Trophoblast cell (in vitro differentiated cells and primary cell): Measurements from ENCODE around the gene ARHGAP26.

Source experiments
- DNase-seq, 2 donors: peaks; one replicate each; pipeline ENCODE4 v3.0.0-alpha.2; 2016
- H2AFZ ChIP-seq: 2 replicates; pipeline ENCODE4 v1.6.1; 2013; ENCODE audit warnings: low read length, moderate library complexity, mild to moderate bottlenecking; ENCODE audit not compliant: insufficient read depth, poor library complexity
- H2AK5ac ChIP-seq: 2 replicates; pipeline ENCODE4 v1.6.1; 2013; ENCODE audit warnings: mild to moderate bottlenecking, low read length
- H2BK120ac ChIP-seq: 2 replicates; pipeline ENCODE4 v1.6.1; 2013; ENCODE audit warnings: low read length, mild to moderate bottlenecking, moderate library complexity; ENCODE audit not compliant: insufficient read depth, poor library complexity
- H2BK12ac ChIP-seq: 2 replicates; pipeline ENCODE4 v1.6.1; 2013; ENCODE audit warnings: mild to moderate bottlenecking, low read length, moderate library complexity
- H2BK5ac ChIP-seq: 2 replicates; pipeline ENCODE4 v1.6.1; 2013; ENCODE audit warnings: low read length, low read depth, moderate library complexity, mild to moderate bottlenecking; ENCODE audit not compliant: poor library complexity
- H3K14ac ChIP-seq: 2 replicates; pipeline ENCODE4 v1.6.1; 2013; ENCODE audit warnings: mild to moderate bottlenecking, low read length
- H3K18ac ChIP-seq: 2 replicates; pipeline ENCODE4 v1.6.1; 2013; ENCODE audit warnings: mild to moderate bottlenecking, low read length
- H3K23ac ChIP-seq: 2 replicates; pipeline ENCODE4 v1.6.1; 2013; ENCODE audit warnings: low read length
- H3K27ac ChIP-seq: 2 replicates; pipeline ENCODE4 v1.5.1; 2013; ENCODE audit warnings: low read depth, mild to moderate bottlenecking, inconsistent platforms, low read length, moderate library complexity
- H3K27me3 ChIP-seq: 2 replicates; pipeline ENCODE4 v1.6.1; 2013; ENCODE audit warnings: inconsistent platforms, mild to moderate bottlenecking, low read length, moderate library complexity; ENCODE audit not compliant: insufficient read depth
- H3K36me3 ChIP-seq, 2 experiments: 1 replicate in 1 of 2; 2 replicates in 1 of 2; pipeline ENCODE4 v1.6.1; 2013; ENCODE audit warnings: low read length in 2 of 2, mild to moderate bottlenecking in 2 of 2, moderate library complexity in 1 of 2; ENCODE audit not compliant: insufficient read depth in 2 of 2, control insufficient read depth in 1 of 2
- H3K4ac ChIP-seq: 2 replicates; pipeline ENCODE4 v1.6.1; 2013; ENCODE audit warnings: low read depth, mild to moderate bottlenecking, low read length, moderate library complexity
- H3K4me1 ChIP-seq, 2 experiments: 1 replicate in 1 of 2; 2 replicates in 1 of 2; pipeline ENCODE4 v1.6.1; 2013; ENCODE audit warnings: low read length in 2 of 2, mild to moderate bottlenecking in 2 of 2, moderate library complexity in 1 of 2; ENCODE audit not compliant: insufficient read depth in 2 of 2, control insufficient read depth in 1 of 2
- H3K4me2 ChIP-seq: 2 replicates; pipeline ENCODE4 v1.6.1; 2013; ENCODE audit warnings: inconsistent platforms, mild to moderate bottlenecking, low read length, moderate library complexity
- H3K4me3 ChIP-seq: 2 replicates; pipeline ENCODE4 v1.5.1; 2013; ENCODE audit warnings: mild to moderate bottlenecking, low read depth, low read length, inconsistent platforms
- H3K79me1 ChIP-seq: one replicate; pipeline ENCODE4 v1.6.1; 2013; ENCODE audit warnings: low read length
- H3K79me2 ChIP-seq: 2 replicates; pipeline ENCODE4 v1.6.1; 2013; ENCODE audit warnings: low read length, mild to moderate bottlenecking; ENCODE audit not compliant: control insufficient read depth, insufficient read depth, poor library complexity
- H3K9ac ChIP-seq: 2 replicates; pipeline ENCODE4 v1.6.1; 2013; ENCODE audit warnings: mild to moderate bottlenecking, low read length
- H3K9me3 ChIP-seq: 2 replicates; pipeline ENCODE4 v1.6.1; 2013; ENCODE audit warnings: low read depth, mild to moderate bottlenecking, control low read depth, inconsistent platforms, low read length; ENCODE audit not compliant: insufficient read depth
- H4K12ac ChIP-seq: 2 replicates; pipeline ENCODE4 v1.6.1; 2013; ENCODE audit warnings: low read depth, mild to moderate bottlenecking, low read length, moderate library complexity
- H4K8ac ChIP-seq: 2 replicates; pipeline ENCODE4 v1.6.1; 2013; ENCODE audit warnings: low read depth, mild to moderate bottlenecking, low read length, moderate library complexity
- H4K91ac ChIP-seq: one replicate; pipeline ENCODE4 v1.6.1; 2013; ENCODE audit warnings: low read depth, mild to moderate bottlenecking, low read length, moderate library complexity
- WGBS: extraction: QIAGEN DNeasy Blood & Tissue Kit; methylation state at CpG from one replicate; pipeline ENCODE4 v1.1.7; 2013; ENCODE audit warnings: missing lambda C conversion rate; ENCODE audit not compliant: insufficient read length, insufficient coverage; ENCODE audit errors: extremely low coverage; 5-methylcytosine and 5-hydroxymethylcytosine counted together

The ARHGAP26 gene

DNA sequence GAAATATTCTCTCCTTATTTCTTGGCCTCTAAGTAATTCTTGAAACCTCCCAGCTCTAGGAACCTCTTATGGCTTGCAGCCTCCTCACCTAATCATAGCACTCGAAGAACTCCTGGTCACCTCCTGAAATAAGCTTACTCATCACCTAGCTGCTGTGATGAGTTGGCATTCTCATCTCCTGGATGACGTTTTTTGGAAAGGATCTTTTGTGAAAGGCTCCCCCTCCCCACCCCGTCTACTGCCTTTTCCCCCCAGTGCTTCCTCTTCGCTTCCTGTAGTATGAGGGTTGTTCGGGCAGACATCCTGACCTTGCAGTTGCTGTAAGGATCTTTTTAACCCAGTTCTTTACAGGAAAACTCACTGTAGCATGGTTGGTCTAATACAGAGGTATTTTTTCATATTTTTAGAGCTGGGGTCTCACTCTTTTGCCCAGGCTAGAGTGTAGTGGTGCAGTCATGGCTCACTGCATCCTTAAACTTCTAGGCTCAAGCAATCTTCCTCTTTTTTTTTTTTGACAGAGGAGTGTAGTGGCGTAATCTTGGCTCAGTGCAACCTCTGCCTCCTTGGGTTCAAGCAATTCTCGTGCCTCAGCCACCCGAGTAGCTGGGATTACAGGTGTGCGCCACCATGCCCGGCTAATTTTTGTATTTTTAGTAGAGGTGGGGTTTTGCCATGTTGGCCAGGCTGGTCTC is 41.8 kb downstream of the ARHGAP26 start:
- Histone ChIP-seq H2BK120ac (no peak overlapping the region), H3K4ac (no peak overlapping the region), H2BK12ac (no peak overlapping the region), H3K4me1 (peaks cover 0 to 2% of the 10 kb centered on the region in 2 experiments), H3K9ac (no peak overlapping the region), H3K4me3 (no peak overlapping the region), H4K12ac (no peak overlapping the region), H4K8ac (no peak overlapping the region), H3K9me3 (no peaks in the 10 kb centered on the region), H2AK5ac (no peak overlapping the region), H2AFZ (no peak overlapping the region), H3K4me2 (no peak overlapping the region), H3K79me2 (no peaks in the 10 kb centered on the region), H3K27ac (no peak overlapping the region), H3K36me3 (no peaks in the 10 kb centered on the region), H3K14ac (no peak overlapping the region), H3K23ac (no peak overlapping the region), H2BK5ac (no peak overlapping the region), H3K27me3 (no peaks in the 10 kb centered on the region), H3K18ac (no peak overlapping the region), H4K91ac (no peak overlapping the region), H3K79me1 (no peaks in the 10 kb centered on the region)
- WGBS = no CpG with 5 or more reads among the region's 10 CpGs
- no peak for DNase-seq

DNA sequence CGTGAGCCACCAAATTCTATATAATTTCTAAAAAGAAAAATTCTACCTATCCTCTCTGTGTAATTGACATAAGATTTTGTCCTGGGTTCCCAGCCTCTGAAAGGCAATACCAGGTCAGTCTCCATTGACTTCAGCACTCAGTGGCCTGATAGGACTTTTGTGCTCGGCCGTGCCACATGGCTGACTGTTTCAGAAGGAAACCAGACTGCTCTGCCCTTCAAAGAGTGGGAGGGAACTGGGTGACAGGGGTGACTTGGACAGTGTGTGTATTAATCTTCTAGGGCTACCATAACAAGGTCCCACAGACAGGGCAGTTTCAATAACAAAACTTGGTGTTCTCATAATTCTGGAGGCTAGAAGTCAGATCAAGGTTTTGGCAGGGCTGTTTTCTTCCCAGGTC is 43.0 kb downstream of the ARHGAP26 start:
- Histone ChIP-seq H3K79me2 (no peaks in the 10 kb centered on the region), H3K27ac (no peak overlapping the region), H3K4me2 (no peak overlapping the region), H2BK120ac (no peak overlapping the region), H3K4ac (no peak overlapping the region), H4K12ac (no peak overlapping the region), H3K36me3 (no peaks in the 10 kb centered on the region), H4K91ac (no peak overlapping the region), H3K79me1 (no peaks in the 10 kb centered on the region), H3K4me1 (no peaks in the 10 kb centered on the region), H3K23ac (no peak overlapping the region), H3K4me3 (no peak overlapping the region), H3K18ac (no peak overlapping the region), H3K27me3 (no peaks in the 10 kb centered on the region), H3K9ac (no peak overlapping the region), H3K9me3 (no peaks in the 10 kb centered on the region), H3K14ac (no peak overlapping the region), H4K8ac (no peak overlapping the region), H2BK12ac (no peak overlapping the region), H2AK5ac (no peak overlapping the region), H2BK5ac (no peak overlapping the region), H2AFZ (no peak overlapping the region)
- no CpG with 5 or more reads among the region's 3 CpGs for WGBS
- DNase-seq = no peak

DNA sequence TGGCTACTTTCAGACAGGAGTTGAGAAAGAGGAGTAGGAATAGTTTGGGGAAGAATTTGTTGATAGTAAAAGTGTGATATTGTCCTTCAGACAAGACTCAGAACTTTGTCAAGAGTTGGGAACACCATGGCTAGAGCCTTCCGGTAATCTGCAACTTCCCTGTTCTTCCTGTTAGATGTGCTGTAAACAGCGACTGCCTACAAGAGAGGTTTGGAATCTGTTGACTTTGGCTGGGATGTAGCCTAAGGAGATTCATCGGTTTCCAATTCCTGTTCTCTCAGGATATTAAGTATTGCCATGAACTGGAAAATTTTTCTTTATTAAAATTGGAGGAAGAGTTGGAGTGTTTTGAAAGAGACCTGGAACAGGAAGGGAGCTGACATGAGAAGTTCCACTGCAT is 43.9 kb downstream of the ARHGAP26 start:
- H3K36me3 ChIP-seq = no peaks in the 10 kb centered on the region
- no peak overlapping the region for H3K4ac ChIP-seq
- H3K14ac ChIP-seq = no peak overlapping the region
- H3K27me3 ChIP-seq = no peaks in the 10 kb centered on the region
- H2AK5ac ChIP-seq = no peak overlapping the region
- no peak overlapping the region for H2BK120ac ChIP-seq
- DNase-seq = no peak
- H4K12ac ChIP-seq = no peak overlapping the region
- no peak overlapping the region for H3K27ac ChIP-seq
- H2BK12ac ChIP-seq = no peak overlapping the region
- no peaks in the 10 kb centered on the region for H3K79me2 ChIP-seq
- H4K8ac ChIP-seq = no peak overlapping the region
- H3K18ac ChIP-seq = no peak overlapping the region
- no peaks in the 10 kb centered on the region for H3K9me3 ChIP-seq
- H3K9ac ChIP-seq = no peak overlapping the region
- WGBS = no CpG with 5 or more reads among the region's 3 CpGs
- H3K4me1 ChIP-seq = peaks cover 4 to 5% of the 10 kb centered on the region in 2 experiments
- no peak overlapping the region for H4K91ac ChIP-seq
- no peak overlapping the region for H3K4me2 ChIP-seq
- no peak overlapping the region for H3K4me3 ChIP-seq
- no peak overlapping the region for H2BK5ac ChIP-seq
- no peak overlapping the region for H2AFZ ChIP-seq
- no peaks in the 10 kb centered on the region for H3K79me1 ChIP-seq
- H3K23ac ChIP-seq = no peak overlapping the region

DNA sequence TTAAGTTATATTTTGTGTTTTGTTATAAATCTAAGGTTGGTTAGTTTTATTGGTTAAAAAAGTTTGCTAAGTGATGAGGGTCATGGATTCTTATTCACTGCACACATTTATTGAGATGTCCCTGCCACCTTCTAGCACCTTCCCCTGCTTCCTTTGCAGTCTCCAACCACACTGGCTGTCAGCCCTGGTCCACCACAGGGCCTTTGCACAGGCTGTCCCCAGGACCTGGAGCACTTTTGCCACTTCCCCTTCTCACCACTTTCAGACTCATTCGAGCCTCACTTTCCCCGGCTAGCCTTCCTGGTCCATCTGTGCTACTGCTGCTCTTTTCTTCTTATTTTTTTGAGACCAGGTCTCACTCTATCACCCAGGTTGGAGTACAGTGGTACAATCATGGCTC is 45.3 kb downstream of the ARHGAP26 start:
- DNase-seq = no peak
- no peak overlapping the region for H4K91ac ChIP-seq

More for the DNA sequence above, 45.3 kb downstream of the ARHGAP26 start:
- Histone ChIP-seq H3K27ac (no peak overlapping the region), H2AK5ac (no peak overlapping the region), H3K79me2 (no peaks in the 10 kb centered on the region), H3K9ac (no peak overlapping the region), H3K23ac (no peak overlapping the region), H2BK5ac (no peak overlapping the region), H3K4me3 (no peak overlapping the region), H2BK120ac (no peak overlapping the region), H3K4me2 (no peak overlapping the region), H2AFZ (no peak overlapping the region), H4K8ac (no peak overlapping the region), H3K79me1 (no peaks in the 10 kb centered on the region), H3K18ac (no peak overlapping the region), H4K12ac (no peak overlapping the region), H3K27me3 (no peaks in the 10 kb centered on the region), H3K4me1 (peaks cover 4 to 8% of the 10 kb centered on the region in 2 experiments), H3K14ac (no peak overlapping the region), H2BK12ac (no peak overlapping the region), H3K4ac (no peak overlapping the region), H3K9me3 (no peaks in the 10 kb centered on the region), H3K36me3 (no peaks in the 10 kb centered on the region)
- no CpG with 5 or more reads among the region's 2 CpGs for WGBS
